ACC112 (cell line): ENCODE measurements around the gene ATP6V1C2.
"Not testable (repeated sequence)": the region's sequence is repeated elsewhere in the genome, so short reads cannot be mapped to it uniquely, and the experiment has no call there.

ENCODE experiments used
- H2AFZ ChIP-seq: fragments of 200-600 bp; sonication (generic); one replicate; pipeline ENCODE4 v1.6.0; 2017; ENCODE audit warnings: antibody characterized with exemption, low read length; ENCODE audit not compliant: unreplicated experiment
- H3K27ac ChIP-seq: fragments of 200-600 bp; sonication (generic); 2 replicates; pipeline ENCODE4 v1.5.1; 2014; ENCODE audit warnings: low read depth, mild to moderate bottlenecking, antibody characterized with exemption, low read length, moderate library complexity
- H3K27me3 ChIP-seq: fragments of 200-600 bp; sonication (generic); 2 replicates; pipeline ENCODE4 v1.6.1; 2014; ENCODE audit warnings: mild to moderate bottlenecking, antibody characterized with exemption, low read length, moderate library complexity, mixed read lengths; ENCODE audit not compliant: insufficient read depth
- H3K36me3 ChIP-seq: fragments of 200-600 bp; sonication (generic); 2 replicates; pipeline ENCODE4 v1.6.1; 2016; ENCODE audit warnings: mild to moderate bottlenecking, antibody characterized with exemption, low read length, moderate library complexity, mixed read lengths; ENCODE audit not compliant: insufficient read depth
- H3K4me1 ChIP-seq: fragments of 200-600 bp; sonication (generic); one replicate; pipeline ENCODE4 v1.6.1; 2016; ENCODE audit warnings: low read length, mixed read lengths; ENCODE audit not compliant: insufficient read depth, unreplicated experiment, control insufficient read depth
- H3K4me3 ChIP-seq: fragments of 200-600 bp; sonication (generic); 2 replicates; pipeline ENCODE4 v1.5.1; 2014; ENCODE audit warnings: mild to moderate bottlenecking, low read depth, low read length
- H3K79me2 ChIP-seq: fragments of 200-600 bp; sonication (generic); one replicate; pipeline ENCODE4 v1.6.0; 2016; ENCODE audit warnings: low read length; ENCODE audit not compliant: control insufficient read depth, unreplicated experiment, insufficient read depth

Gene ATP6V1C2

DNA sequence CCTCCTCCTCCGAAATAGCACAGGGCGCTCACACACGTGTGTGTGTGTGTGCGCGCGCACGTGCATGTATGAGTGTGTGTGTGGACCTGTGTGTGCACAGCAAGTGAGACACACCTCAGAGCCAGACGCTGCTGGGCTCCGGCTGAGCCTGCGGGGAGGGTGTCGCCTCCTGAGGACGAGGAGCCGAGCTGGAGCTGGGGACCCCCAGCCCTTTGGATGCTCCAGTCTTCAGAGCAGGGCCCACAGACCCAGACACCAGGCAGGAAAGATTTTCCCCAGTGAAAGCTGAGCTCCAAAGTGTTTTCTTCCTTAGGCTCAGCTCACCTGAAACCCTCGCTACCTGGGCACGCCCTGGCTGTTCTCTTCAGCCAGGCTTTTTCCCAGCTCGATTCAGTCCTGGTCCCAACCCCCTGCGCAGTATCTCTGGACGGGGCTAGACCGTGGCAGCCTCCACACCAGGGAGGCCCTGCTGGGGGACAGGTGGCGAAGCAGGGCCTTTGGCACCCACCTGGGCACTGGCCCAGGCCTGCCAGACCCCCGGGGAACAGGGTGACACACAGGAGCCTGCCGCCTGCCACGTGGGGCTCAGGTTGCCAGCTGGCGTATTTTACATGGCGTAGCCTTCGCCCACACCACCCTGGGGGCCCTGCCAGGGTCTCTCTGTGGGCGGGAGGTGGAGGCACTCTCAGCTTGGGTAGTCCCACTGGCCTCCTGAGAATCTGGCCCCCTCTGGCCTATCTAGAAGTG is 55.0 kb downstream of the ATP6V1C2 start:
- no peaks in the 10 kb centered on the region for H3K27me3 ChIP-seq
- no peak overlapping the region for H3K4me3 ChIP-seq
- H2AFZ ChIP-seq, result no peak overlapping the region
- no peaks in the 10 kb centered on the region for H3K4me1 ChIP-seq
- H3K27ac ChIP-seq, result no peak overlapping the region
- peaks cover under 1% of the 10 kb centered on the region; the same call in 1 of the 2 replicates for H3K36me3 ChIP-seq
- H3K79me2 ChIP-seq, result no peaks in the 10 kb centered on the region

DNA sequence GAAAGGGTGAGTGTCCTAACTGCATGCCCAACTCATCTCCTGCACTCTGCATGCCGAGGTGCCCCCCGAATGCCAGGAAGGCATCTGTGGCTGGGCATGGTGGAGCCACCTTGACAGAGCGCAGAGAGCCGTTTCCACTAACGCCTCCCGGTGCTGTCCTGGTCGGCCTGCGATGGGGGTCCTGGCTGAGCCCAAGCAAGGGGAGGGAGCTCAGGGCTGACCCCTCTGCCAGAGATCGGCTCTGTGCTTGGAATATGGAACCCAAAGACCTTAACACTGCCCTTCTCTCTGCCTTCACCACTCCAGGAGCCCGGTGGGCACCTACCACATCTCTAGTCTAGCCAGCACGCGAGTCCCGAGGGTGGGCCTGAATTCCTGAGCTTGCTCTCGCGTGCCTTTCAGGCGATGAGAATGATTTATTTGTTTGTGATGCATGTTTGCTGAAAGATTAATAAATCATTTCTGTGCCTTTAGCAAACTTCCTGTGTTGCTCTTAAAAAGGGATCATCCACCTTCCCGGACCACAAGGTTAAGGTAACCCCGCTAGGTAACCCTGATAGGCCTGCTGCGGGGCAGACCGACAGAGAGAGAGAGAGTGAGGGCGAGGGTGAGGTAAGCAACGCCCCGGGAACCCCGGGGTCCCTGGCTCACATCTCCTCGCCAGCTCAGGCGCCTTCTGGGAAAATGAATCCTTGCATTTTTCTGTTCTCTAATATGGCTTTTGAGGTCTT is 55.8 kb downstream of the ATP6V1C2 start:
- Histone ChIP-seq H3K27me3 (no peaks in the 10 kb centered on the region), H3K4me3 (no peak overlapping the region), H2AFZ (no peak overlapping the region), H3K27ac (no peak overlapping the region), H3K79me2 (no peaks in the 10 kb centered on the region), H3K4me1 (no peaks in the 10 kb centered on the region), H3K36me3 (peaks cover 5% of the 10 kb centered on the region; the same call in 1 of the 2 replicates)

DNA sequence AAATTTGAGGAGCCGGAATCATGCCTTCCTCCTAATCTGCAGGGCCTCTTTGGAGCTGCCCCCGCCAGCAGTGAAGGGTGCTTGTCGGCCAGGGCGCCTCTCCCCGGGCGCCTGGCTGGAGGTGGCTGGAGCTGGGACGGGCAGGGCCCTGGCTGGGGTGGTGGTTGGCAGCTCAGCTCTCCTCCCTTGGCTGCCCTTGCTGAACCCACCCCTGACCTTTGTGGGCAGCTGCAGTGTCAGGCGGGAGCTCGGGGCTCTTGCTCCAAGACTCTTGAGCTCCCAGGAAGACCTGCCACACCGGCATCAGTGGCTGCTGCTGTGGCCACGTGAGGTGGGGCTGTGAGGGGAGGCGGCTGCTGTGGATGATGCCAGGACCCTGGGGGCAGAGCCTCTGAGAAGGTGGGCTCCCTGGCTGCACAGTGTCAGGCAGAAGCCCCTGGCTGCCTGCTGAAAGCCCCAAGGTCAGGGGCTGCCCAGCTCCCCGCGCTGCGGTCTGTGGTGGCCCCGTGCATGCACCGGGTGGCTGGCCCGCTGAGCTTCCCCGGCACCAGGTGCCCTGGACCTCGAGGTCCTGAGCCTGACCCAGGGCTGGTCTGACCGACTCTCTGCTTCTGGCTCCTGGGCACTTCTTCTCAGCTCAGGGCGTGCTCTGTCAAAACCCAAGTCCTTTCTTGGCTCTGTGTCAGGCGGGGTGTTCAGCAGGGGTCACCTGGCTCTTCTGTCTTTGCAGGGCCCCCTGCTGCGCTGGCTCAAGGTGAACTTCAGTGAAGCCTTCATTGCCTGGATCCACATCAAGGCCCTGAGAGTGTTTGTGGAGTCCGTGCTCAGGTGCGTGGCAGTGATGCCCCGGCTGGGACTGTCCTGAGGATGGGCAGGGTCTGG is 56.7 kb downstream of the ATP6V1C2 start:
- no peak overlapping the region for H2AFZ ChIP-seq
- no peaks in the 10 kb centered on the region for H3K79me2 ChIP-seq
- H3K27ac ChIP-seq, result no peak overlapping the region
- H3K4me3 ChIP-seq, result no peak overlapping the region
- peaks cover 8% of the 10 kb centered on the region; the same call in 1 of the 2 replicates for H3K36me3 ChIP-seq
- no peaks in the 10 kb centered on the region for H3K27me3 ChIP-seq
- no peaks in the 10 kb centered on the region for H3K4me1 ChIP-seq

DNA sequence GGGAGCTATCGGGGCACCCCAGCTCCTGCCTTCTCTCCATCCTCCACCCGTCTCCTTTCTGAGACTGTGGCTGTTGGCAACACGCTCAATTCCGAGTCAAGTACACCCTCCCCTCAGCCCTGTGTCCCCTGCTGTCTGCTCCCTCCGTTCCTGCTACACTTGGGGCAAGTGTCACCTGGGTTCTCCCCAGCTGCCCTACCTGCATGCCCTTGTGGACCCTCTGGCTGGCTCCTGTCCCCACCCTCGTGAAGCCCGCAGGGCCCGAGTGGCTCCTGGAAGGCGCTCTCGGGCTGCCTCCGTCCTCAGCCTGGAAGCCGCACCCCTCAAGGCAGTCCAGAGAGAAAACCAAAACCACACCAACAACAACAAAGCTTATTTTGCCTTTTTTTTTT is 57.3 kb downstream of the ATP6V1C2 start:
- Histone ChIP-seq H2AFZ (no peak overlapping the region), H3K36me3 (peaks cover 10% of the 10 kb centered on the region; the same call in 1 of the 2 replicates), H3K79me2 (no peaks in the 10 kb centered on the region), H3K4me1 (peaks cover 3% of the 10 kb centered on the region), H3K4me3 (no peak overlapping the region), H3K27me3 (no peaks in the 10 kb centered on the region), H3K27ac (no peak overlapping the region)

DNA sequence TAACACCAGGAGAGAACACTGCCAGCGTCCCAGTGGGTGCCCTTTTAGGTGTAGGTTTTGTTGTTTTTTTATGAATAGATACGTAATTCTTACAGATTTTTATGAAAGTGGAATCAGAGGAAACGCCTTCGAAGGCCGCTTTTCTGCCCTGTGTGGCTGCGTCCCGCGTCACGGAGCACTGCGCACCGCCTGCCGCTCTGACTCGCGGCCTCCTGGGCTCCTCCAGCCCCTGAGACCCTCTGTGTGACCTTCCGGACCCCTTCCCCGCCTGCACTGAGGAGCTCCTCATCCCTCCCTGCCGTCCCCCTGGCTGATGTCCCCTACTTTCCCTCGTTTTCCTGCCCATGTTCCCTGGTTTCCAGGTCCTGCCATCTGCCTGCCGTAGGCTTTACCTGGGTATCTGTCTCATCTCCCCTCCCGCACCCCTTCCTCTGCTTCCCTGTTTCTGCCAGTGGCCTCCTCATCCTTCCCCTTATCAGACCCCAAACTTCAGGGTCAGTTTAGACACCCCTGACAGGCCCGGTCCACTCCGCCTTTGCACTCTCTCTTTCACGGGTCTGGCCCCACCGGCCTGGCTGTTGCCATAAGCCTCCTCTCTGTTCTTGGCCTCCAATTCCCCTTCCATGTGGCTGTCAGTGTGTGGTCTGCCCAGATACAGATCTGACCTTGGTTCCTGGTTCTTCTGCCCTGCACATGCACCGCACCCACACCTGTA is 58.5 kb downstream of the ATP6V1C2 start:
- Histone ChIP-seq H3K4me1 (peaks cover 6% of the 10 kb centered on the region), H2AFZ (no peak overlapping the region), H3K4me3 (no peak overlapping the region), H3K79me2 (no peaks in the 10 kb centered on the region), H3K27ac (no peak overlapping the region), H3K36me3 (peaks cover 21% of the 10 kb centered on the region), H3K27me3 (no peaks in the 10 kb centered on the region)

DNA sequence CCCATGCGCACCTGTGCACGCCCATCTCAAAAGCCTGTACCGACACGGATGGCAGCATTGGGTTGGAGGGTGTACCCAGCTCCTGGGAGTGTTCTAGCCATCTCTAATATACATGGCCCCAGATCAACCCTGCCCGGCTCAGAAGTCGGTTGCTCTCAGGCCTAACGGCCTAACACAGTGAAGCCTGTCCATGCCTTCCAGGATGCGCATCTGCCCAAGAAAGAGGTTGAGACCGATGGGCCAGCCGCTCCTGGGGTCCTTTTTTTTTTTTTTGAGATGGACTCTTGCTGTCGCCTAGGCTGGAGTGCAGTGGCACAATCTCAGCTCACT is 59.0 kb downstream of the ATP6V1C2 start:
- no peak overlapping the region for H3K4me3 ChIP-seq
- no peak overlapping the region for H2AFZ ChIP-seq
- H3K36me3 ChIP-seq, result peaks cover 26% of the 10 kb centered on the region
- H3K27me3 ChIP-seq, result no peaks in the 10 kb centered on the region
- H3K27ac ChIP-seq, result no peak overlapping the region
- H3K79me2 ChIP-seq, result no peaks in the 10 kb centered on the region
- H3K4me1 ChIP-seq, result peaks cover 6% of the 10 kb centered on the region

DNA sequence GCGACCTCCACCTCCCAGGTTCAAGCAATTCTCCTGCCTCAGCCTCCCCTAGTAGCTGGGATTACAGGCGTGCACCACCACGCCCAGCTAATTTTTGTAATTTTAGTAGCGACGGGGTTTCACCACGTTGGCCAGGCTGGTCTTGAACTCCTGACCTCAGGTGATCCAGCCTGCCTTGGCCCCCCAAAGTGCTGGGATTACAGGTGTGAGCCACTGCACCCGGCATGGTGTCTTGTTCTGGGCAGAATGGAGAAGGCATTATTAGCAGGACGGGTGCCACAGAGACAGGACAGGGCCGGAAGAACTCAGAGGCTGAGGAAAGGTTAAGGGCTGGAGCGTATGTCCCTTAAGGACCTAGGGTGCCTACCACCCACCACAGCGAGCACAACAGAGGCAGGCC is 59.4 kb downstream of the ATP6V1C2 start:
- not testable (repeated sequence) for H3K4me3 ChIP-seq, H2AFZ ChIP-seq, H3K79me2 ChIP-seq, H3K27ac ChIP-seq, H3K4me1 ChIP-seq, H3K27me3 ChIP-seq
- H3K36me3 ChIP-seq, result peaks cover 27% of the 10 kb centered on the region

DNA sequence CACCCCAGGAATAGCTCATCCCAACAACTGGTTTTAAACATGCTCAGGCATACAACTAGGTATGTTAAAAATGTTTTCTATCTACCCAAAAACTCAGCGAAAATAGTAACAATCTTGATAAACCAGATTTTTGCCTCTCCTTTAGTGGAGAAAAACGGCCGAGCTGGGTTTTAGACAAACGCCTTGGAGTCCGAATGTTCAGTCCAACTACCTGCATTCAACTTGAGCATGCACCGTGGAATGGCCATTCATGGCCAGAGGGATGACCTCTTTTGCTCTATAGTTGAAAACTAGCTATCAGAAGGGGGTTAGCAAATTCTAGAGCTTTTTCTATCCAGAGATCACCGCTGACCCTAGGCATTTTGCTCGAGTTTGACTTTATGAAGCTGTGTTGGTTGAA is 60.3 kb downstream of the ATP6V1C2 start:
- Histone ChIP-seq H3K4me1 (peaks cover 6% of the 10 kb centered on the region), H3K4me3 (no peak overlapping the region), H3K79me2 (no peaks in the 10 kb centered on the region), H3K27ac (no peak overlapping the region), H3K27me3 (no peaks in the 10 kb centered on the region), H2AFZ (no peak overlapping the region), H3K36me3 (peaks cover 32% of the 10 kb centered on the region)

DNA sequence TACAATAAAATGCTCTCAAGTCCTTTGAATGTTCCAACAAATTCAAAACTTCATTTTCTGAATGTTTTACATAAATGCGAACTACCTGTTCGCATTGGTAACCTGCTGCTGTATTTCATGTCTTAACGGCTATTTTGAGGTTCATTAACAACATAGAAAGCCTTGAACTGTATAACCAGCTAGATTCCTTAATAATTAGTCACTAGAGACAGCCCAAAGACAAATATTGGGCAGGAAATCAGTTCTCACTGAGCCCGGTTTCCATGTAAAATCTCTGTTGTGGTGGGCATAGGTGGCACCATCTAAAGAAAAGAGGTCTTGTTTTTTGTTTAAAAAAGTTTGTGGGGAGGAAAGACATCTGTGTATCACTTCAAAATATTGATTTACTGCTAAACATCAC is 62.0 kb downstream of the ATP6V1C2 start:
- Histone ChIP-seq H3K36me3 (peaks cover 40% of the 10 kb centered on the region), H3K79me2 (no peaks in the 10 kb centered on the region), H3K27ac (no peak overlapping the region), H3K4me1 (peaks cover 6% of the 10 kb centered on the region), H2AFZ (no peak overlapping the region), H3K27me3 (no peaks in the 10 kb centered on the region), H3K4me3 (no peak overlapping the region)

DNA sequence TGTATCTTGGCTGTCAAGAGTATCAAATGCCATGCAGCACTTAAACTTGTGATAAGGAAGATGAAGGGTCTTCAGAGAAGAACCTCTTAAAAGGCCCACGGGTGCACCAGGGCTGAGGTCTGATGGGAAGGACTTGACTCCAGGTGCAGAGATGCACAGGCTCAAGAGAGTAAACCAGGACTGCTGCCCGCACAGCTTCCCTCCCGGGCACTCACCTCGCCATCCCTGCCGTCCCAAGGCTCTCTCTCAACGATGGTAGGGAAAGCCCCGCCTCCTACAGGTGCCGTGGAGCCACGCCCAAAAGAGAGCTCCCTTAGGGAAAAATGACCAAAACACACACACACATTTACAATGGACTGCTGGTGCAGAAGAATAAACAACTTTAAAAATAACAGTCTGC is 63.3 kb downstream of the ATP6V1C2 start:
- H3K27me3 ChIP-seq, result no peaks in the 10 kb centered on the region
- H2AFZ ChIP-seq, result no peak overlapping the region
- H3K36me3 ChIP-seq, result peaks cover 44% of the 10 kb centered on the region
- no peak overlapping the region for H3K4me3 ChIP-seq
- no peaks in the 10 kb centered on the region for H3K79me2 ChIP-seq
- H3K4me1 ChIP-seq, result peaks cover 6% of the 10 kb centered on the region
- H3K27ac ChIP-seq, result no peak overlapping the region
